RWPE1 (cell line): ENCODE measurements around the gene VPS54.
A peak's percentile ranks its signal among the peaks of the same experiment; 100 is the strongest.

Experiments used
- CTCF ChIA-PET: fragments of 350-600 bp; sonication (Branson Sonifier 250); formaldehyde crosslinking; extraction: SDS; loops from one replicate; lab custom pipeline; 2021; lab: Yijun Ruan, JAX
- POLR2A ChIA-PET: fragments of 400-600 bp; formaldehyde crosslinking; extraction: SDS; loops from one replicate; lab custom pipeline; 2020; ENCODE audit warnings: antibody characterized with exemption; ENCODE audit not compliant: low non-redundant PET; lab: Yijun Ruan, JAX
- DNase-seq: peaks from one replicate; pipeline ENCODE4 v3.0.0; 2012; ENCODE audit warnings: low spot score
- H3K27ac ChIP-seq: fragments of 450-650 bp; 2 replicates; pipeline ENCODE4 v1.5.1; 2017
- TF ChIP-seq, protein P1 (sequence below): fragments of 450-650 bp; conservative IDR thresholded peaks from 2 replicates; pipeline ENCODE4 v1.5.1; 2017; ENCODE audit warnings: low read depth, mild to moderate bottlenecking

The VPS54 gene, protein sequence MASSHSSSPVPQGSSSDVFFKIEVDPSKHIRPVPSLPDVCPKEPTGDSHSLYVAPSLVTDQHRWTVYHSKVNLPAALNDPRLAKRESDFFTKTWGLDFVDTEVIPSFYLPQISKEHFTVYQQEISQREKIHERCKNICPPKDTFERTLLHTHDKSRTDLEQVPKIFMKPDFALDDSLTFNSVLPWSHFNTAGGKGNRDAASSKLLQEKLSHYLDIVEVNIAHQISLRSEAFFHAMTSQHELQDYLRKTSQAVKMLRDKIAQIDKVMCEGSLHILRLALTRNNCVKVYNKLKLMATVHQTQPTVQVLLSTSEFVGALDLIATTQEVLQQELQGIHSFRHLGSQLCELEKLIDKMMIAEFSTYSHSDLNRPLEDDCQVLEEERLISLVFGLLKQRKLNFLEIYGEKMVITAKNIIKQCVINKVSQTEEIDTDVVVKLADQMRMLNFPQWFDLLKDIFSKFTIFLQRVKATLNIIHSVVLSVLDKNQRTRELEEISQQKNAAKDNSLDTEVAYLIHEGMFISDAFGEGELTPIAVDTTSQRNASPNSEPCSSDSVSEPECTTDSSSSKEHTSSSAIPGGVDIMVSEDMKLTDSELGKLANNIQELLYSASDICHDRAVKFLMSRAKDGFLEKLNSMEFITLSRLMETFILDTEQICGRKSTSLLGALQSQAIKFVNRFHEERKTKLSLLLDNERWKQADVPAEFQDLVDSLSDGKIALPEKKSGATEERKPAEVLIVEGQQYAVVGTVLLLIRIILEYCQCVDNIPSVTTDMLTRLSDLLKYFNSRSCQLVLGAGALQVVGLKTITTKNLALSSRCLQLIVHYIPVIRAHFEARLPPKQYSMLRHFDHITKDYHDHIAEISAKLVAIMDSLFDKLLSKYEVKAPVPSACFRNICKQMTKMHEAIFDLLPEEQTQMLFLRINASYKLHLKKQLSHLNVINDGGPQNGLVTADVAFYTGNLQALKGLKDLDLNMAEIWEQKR

DNA sequence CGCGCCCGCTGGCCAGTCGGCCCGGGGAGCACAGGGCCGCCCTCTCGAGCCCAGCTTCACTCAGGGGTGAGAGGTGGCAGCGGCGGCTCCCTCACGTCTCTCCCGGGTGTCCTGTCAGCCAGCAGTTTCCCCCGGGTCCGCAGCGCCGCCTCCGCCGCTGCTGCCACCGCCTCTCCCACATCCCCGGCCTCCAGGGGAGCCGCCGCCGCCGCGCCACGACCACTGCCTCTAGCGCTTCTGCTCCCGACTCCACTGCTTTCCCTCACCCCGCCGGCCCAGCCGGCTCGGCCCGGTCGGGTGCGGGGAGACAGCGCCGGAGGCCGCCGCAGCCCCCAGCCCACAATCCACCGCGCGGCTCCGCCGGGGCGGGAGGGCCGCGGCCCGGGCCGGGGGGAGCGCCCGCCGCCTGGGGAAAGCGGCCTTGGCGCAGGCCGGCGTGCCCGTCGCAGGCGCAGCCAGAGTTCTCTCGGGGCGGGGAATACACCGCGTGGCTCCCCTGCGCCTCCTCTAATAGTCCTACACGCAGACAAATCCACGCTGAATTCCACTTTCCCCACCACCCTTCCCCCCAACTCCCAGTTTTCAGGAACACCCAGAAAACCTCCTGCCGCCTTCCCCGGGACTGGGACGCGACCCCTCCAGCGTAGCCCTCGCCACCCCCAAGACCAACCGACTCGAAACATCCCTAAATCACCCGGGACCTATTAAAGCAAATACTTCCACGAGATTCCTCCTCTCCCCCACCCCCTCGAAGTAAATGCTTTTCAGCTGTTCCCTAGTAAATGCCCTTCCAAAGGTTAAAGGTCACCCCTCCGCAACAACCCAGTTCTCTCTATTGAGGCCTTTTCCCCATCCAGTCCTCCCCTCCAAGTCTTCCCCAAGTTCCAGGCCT is at the start of gene VPS54:
VPS54 (minus strand) TSS at position 346 of the 892 bp plus-strand sequence. CDS start 35,429 bp downstream, outside the sequence.
- DNase-seq: peak; percentile 55

DNA sequence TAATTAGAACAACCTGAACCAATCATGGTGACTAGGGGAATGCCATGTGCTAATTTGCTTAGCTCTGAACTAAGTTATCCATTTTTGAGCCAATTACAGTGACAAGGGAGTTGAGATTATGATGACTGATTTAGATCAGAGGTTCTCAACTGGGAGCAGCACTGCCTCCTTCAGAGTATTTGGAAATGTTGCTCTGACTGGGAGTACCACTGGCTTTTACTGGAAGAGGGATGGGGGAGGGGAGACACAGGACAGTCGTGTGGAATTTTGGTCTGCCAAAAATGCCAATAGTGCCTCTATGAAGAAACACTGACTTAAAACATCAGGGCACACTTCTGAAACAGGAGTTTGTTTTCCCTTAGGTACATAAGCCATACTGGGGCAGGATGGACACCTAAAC is 48.1 kb upstream of the VPS54 start:
- POLR2A ChIA-PET: no interaction called here
- CTCF ChIA-PET: no interaction called here
- no peak for DNase-seq
- TF ChIP-seq, protein P1, sequence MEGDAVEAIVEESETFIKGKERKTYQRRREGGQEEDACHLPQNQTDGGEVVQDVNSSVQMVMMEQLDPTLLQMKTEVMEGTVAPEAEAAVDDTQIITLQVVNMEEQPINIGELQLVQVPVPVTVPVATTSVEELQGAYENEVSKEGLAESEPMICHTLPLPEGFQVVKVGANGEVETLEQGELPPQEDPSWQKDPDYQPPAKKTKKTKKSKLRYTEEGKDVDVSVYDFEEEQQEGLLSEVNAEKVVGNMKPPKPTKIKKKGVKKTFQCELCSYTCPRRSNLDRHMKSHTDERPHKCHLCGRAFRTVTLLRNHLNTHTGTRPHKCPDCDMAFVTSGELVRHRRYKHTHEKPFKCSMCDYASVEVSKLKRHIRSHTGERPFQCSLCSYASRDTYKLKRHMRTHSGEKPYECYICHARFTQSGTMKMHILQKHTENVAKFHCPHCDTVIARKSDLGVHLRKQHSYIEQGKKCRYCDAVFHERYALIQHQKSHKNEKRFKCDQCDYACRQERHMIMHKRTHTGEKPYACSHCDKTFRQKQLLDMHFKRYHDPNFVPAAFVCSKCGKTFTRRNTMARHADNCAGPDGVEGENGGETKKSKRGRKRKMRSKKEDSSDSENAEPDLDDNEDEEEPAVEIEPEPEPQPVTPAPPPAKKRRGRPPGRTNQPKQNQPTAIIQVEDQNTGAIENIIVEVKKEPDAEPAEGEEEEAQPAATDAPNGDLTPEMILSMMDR: no peak
- H3K27ac ChIP-seq: no peak overlapping the region

More for the DNA sequence above, at the start of gene VPS54:
- ChIA-PET CTCF (interaction anchor here (0.6 kb wide), 1 partner anchor 541 kb away, joined by 3 read pairs; no protein-coding TSS in a partner anchor), POLR2A (no interaction called here)
- peak within 1 kb of the TSS; percentile 91 for H3K27ac ChIP-seq
- TF ChIP-seq, protein P1: no peak

DNA sequence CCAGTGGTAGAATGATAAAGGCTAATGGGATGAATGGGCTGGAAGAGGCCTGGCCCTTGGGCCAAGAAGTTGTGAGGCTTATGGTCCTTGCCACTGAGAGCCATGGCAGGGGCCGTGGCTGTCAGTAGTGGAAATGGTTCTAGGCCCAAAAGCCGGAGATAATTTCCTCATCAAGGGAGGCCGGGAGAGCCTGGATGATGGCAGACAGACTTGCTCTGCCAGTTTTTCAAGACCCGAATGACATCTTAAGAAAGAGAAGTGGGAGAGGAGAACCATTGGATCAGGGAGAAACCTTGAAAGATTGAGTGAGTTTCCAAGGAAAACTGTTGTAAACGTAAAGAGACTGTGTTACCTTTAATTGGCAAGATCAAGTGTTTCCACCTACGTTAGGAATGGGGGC is 46.3 kb upstream of the VPS54 start:
- POLR2A ChIA-PET: no interaction called here
- CTCF ChIA-PET: no interaction called here
- TF ChIP-seq, protein P1: no peak
- no peak for DNase-seq
- H3K27ac ChIP-seq: peak overlapping the region; percentile 72

DNA sequence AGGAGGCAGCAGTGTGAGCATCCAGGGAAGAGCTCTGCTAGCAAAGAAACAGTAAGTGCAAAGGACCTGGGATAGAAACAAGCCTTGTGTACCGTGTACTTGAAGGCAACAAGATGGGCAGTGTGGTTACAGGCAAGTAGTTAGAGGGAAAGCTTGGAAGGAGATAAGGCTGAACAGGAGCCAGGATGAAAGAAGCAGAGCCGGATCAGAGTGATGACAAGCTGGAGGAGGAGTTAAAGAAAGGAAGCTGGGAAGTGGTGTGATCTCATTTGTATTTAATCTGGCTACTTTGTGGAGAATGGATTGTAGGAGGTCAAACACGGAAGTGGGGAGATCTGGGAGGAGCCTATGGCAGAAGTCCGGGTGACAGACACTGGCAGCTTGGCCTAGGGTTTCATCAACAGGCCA is 44.7 kb upstream of the VPS54 start:
- POLR2A ChIA-PET: no interaction called here
- DNase-seq: no peak
- peak overlapping the region; percentile 62 for H3K27ac ChIP-seq
- CTCF ChIA-PET: interaction anchor here (0.6 kb wide), 1 partner anchor 346 kb away, joined by 5 read pairs; no protein-coding TSS in a partner anchor
- TF ChIP-seq, protein P1: no peak

DNA sequence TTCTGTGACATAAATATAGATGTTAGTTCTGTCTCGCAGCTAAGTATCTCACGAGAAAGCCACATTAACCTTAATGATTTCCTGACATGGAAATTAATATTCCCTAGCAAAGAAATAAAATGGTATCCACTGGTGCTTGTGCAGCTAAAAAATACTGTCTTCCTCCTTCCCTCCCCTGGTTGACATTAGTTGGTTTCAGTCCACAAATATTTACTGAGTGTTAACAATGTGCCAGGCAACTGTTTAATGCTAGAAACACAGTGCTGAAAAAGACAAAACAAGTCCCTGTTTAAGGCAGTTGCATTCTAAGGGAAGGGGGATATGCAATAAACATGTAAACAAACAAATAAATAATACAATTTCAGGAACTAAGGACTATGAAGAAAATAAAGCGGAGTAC is 44.2 kb upstream of the VPS54 start:
- no peak for DNase-seq
- ChIA-PET CTCF (interaction anchor here (0.6 kb wide), 1 partner anchor 8 kb away, joined by 5 read pairs; no protein-coding TSS in a partner anchor), POLR2A (no interaction called here)
- TF ChIP-seq, protein P1: no peak
- no peak overlapping the region for H3K27ac ChIP-seq
